Measurements from ENCODE around the gene AMPD3.

Gene AMPD3

DNA sequence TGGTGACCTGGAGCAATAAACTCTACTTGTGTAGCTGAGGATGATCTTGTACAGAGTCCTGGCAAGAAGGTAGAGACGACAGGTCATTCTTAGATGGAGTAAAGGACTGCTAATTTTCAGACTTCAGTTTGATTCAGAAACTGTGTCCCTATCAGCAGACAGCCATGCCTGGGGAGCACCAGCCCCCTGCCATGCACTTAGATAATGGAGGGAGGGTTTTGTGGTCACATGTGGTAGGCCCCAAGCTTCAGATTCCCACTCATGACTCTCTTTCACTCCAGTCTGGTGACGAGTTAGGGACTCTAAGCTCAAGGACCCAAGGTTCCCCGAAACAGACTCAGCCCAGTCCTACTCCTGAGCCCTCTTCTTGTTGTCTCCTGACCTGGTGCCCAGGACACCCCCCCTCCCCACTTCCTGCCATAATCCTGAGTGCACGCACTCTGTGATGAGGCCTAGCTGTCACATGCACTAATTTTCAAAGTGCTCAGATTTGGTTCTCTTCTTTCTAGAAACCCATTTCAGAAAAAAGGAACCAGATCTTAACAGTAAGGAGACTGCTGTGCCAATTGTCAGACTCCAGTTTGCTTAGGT is 10.2 kb upstream of the AMPD3 start:
- Histone ChIP-seq H3K27me3 (ENCODE audit: control insufficient read depth in 2 of 2, insufficient read depth in 2 of 2, low read length in 2 of 2) (no peaks in the 10 kb centered on the region), H3K27ac (ENCODE audit: low read depth in 2 of 2, low read length in 2 of 2) (peak overlapping the region in 1 of 2 donors; percentile 10), H3K9ac (ENCODE audit: low read depth in 1 of 2, low read length in 2 of 2) (no peak overlapping the region), H3K4me3 (ENCODE audit: low read length in 2 of 2) (no peak overlapping the region), H3K36me3 (ENCODE audit: control insufficient read depth in 2 of 2, insufficient read depth in 2 of 2, low read length in 2 of 2) (no peaks in the 10 kb centered on the region), H3K4me1 (ENCODE audit: control insufficient read depth in 2 of 2, insufficient read depth in 2 of 2, low read length in 2 of 2) (peaks cover 0 to 1% of the 10 kb centered on the region in 2 donors), H3K9me3 (ENCODE audit: control insufficient read depth in 2 of 2, low read length in 2 of 2) (no peaks in the 10 kb centered on the region)

- H3K9me3 ChIP-seq (ENCODE audit: control insufficient read depth in 2 of 2, low read length in 2 of 2): no peaks in the 10 kb centered on the region
- H3K4me3 ChIP-seq (ENCODE audit: low read length in 2 of 2): no peak overlapping the region
- no peaks in the 10 kb centered on the region for H3K36me3 ChIP-seq (ENCODE audit: control insufficient read depth in 2 of 2, insufficient read depth in 2 of 2, low read length in 2 of 2)
- H3K27ac ChIP-seq (ENCODE audit: low read depth in 2 of 2, low read length in 2 of 2): no peak overlapping the region
- H3K9ac ChIP-seq (ENCODE audit: low read depth in 1 of 2, low read length in 2 of 2): no peak overlapping the region
- H3K27me3 ChIP-seq (ENCODE audit: control insufficient read depth in 2 of 2, insufficient read depth in 2 of 2, low read length in 2 of 2): peaks cover 0 to 3% of the 10 kb centered on the region in 2 donors
- H3K4me1 ChIP-seq (ENCODE audit: control insufficient read depth in 2 of 2, insufficient read depth in 2 of 2, low read length in 2 of 2): peaks cover 5 to 20% of the 10 kb centered on the region in 2 donors
Measured at GRCh38 chr11:10447445-10447844, 7.6 kb upstream of the AMPD3 start.

GRCh38 chr11:10450462-10451425 is 4.3 kb upstream of the AMPD3 start:
- Histone ChIP-seq H3K27ac (ENCODE audit: low read depth in 2 of 2, low read length in 2 of 2) (peak overlapping the region; percentile 74 to 83), H3K9me3 (ENCODE audit: control insufficient read depth in 2 of 2, low read length in 2 of 2) (no peaks in the 10 kb centered on the region), H3K4me1 (ENCODE audit: control insufficient read depth in 2 of 2, insufficient read depth in 2 of 2, low read length in 2 of 2) (peaks cover 14 to 28% of the 10 kb centered on the region in 2 donors), H3K9ac (ENCODE audit: low read depth in 1 of 2, low read length in 2 of 2) (peak overlapping the region; percentile 76 to 87), H3K36me3 (ENCODE audit: control insufficient read depth in 2 of 2, insufficient read depth in 2 of 2, low read length in 2 of 2) (no peaks in the 10 kb centered on the region), H3K27me3 (ENCODE audit: control insufficient read depth in 2 of 2, insufficient read depth in 2 of 2, low read length in 2 of 2) (peaks cover 0 to 3% of the 10 kb centered on the region in 2 donors), H3K4me3 (ENCODE audit: low read length in 2 of 2) (peak overlapping the region; percentile 70 to 72)

DNA sequence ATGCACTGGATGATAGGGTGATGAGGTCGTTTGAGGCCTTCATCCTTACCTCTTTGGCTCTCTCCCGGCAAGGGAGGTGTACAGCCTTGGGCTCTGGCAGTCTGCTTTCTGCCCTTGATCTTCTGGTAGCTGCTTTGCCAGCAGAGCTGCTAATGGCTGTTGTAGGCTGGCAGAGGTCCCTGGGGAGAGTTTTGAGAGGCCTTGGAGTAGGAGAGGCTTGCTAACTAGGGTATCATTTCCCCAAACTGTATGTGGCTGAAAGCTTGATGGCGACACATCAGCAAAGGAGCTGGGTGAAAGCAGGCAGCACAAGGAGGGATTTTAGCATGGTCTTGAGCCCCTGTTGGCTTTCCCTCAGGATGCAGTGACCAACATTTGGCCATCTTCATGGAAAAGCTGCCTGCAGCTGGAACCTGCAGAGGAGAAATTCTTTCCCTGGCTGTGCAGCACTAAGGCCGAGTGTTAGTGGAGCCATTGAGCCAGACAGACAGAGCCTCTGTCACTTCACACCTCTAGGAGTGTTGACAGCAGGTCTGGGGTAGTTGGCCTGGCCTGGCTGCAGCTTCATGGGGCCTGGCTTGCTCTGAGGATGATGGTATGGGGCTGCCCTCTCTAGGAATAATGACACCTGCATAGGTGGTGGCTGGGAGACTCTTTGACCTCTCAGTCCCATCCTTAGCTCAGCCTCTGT is 3.5 kb upstream of the AMPD3 start:
- Histone ChIP-seq H3K27me3 (ENCODE audit: control insufficient read depth in 2 of 2, insufficient read depth in 2 of 2, low read length in 2 of 2) (peaks cover 0 to 3% of the 10 kb centered on the region in 2 donors), H3K36me3 (ENCODE audit: control insufficient read depth in 2 of 2, insufficient read depth in 2 of 2, low read length in 2 of 2) (no peaks in the 10 kb centered on the region), H3K9ac (ENCODE audit: low read depth in 1 of 2, low read length in 2 of 2) (peak overlapping the region; percentile 76 to 87), H3K9me3 (ENCODE audit: control insufficient read depth in 2 of 2, low read length in 2 of 2) (no peaks in the 10 kb centered on the region), H3K27ac (ENCODE audit: low read depth in 2 of 2, low read length in 2 of 2) (peak overlapping the region; percentile 74 to 83), H3K4me1 (ENCODE audit: control insufficient read depth in 2 of 2, insufficient read depth in 2 of 2, low read length in 2 of 2) (peaks cover 20 to 37% of the 10 kb centered on the region in 2 donors), H3K4me3 (ENCODE audit: low read length in 2 of 2) (peak overlapping the region; percentile 70 to 72)

GRCh38 chr11:10452211-10452767 is 2.8 kb upstream of the AMPD3 start:
- Histone ChIP-seq H3K9ac (ENCODE audit: low read depth in 1 of 2, low read length in 2 of 2) (no peak overlapping the region), H3K4me1 (ENCODE audit: control insufficient read depth in 2 of 2, insufficient read depth in 2 of 2, low read length in 2 of 2) (peaks cover 20 to 37% of the 10 kb centered on the region in 2 donors), H3K27ac (ENCODE audit: low read depth in 2 of 2, low read length in 2 of 2) (no peak overlapping the region)

GRCh38 chr11:10453261-10453660 is 1.8 kb upstream of the AMPD3 start:
- no peak overlapping the region for H3K9ac ChIP-seq (ENCODE audit: low read depth in 1 of 2, low read length in 2 of 2)
- H3K36me3 ChIP-seq (ENCODE audit: control insufficient read depth in 2 of 2, insufficient read depth in 2 of 2, low read length in 2 of 2): no peaks in the 10 kb centered on the region
- no peaks in the 10 kb centered on the region for H3K9me3 ChIP-seq (ENCODE audit: control insufficient read depth in 2 of 2, low read length in 2 of 2)
- no peak overlapping the region for H3K27ac ChIP-seq (ENCODE audit: low read depth in 2 of 2, low read length in 2 of 2)
- H3K27me3 ChIP-seq (ENCODE audit: control insufficient read depth in 2 of 2, insufficient read depth in 2 of 2, low read length in 2 of 2): peaks cover 0 to 3% of the 10 kb centered on the region in 2 donors
- H3K4me1 ChIP-seq (ENCODE audit: control insufficient read depth in 2 of 2, insufficient read depth in 2 of 2, low read length in 2 of 2): peaks cover 20 to 37% of the 10 kb centered on the region in 2 donors
- no peak overlapping the region for H3K4me3 ChIP-seq (ENCODE audit: low read length in 2 of 2)

More at GRCh38 chr11:10452211-10452767, 2.8 kb upstream of the AMPD3 start:
- Histone ChIP-seq H3K27me3 (ENCODE audit: control insufficient read depth in 2 of 2, insufficient read depth in 2 of 2, low read length in 2 of 2) (peaks cover 0 to 3% of the 10 kb centered on the region in 2 donors), H3K4me3 (ENCODE audit: low read length in 2 of 2) (no peak overlapping the region), H3K9me3 (ENCODE audit: control insufficient read depth in 2 of 2, low read length in 2 of 2) (no peaks in the 10 kb centered on the region), H3K36me3 (ENCODE audit: control insufficient read depth in 2 of 2, insufficient read depth in 2 of 2, low read length in 2 of 2) (no peaks in the 10 kb centered on the region)

- H3K27ac ChIP-seq (ENCODE audit: low read depth in 2 of 2, low read length in 2 of 2): peak overlapping the region; percentile 75 to 78
- H3K27me3 ChIP-seq (ENCODE audit: control insufficient read depth in 2 of 2, insufficient read depth in 2 of 2, low read length in 2 of 2): peaks cover 0 to 3% of the 10 kb centered on the region in 2 donors
- H3K9ac ChIP-seq (ENCODE audit: low read depth in 1 of 2, low read length in 2 of 2): peak overlapping the region; percentile 56 to 59
- peak overlapping the region; percentile 60 to 75 for H3K4me3 ChIP-seq (ENCODE audit: low read length in 2 of 2)
- H3K36me3 ChIP-seq (ENCODE audit: control insufficient read depth in 2 of 2, insufficient read depth in 2 of 2, low read length in 2 of 2): no peaks in the 10 kb centered on the region
- H3K9me3 ChIP-seq (ENCODE audit: control insufficient read depth in 2 of 2, low read length in 2 of 2): no peaks in the 10 kb centered on the region
- peaks cover 23 to 31% of the 10 kb centered on the region in 2 donors for H3K4me1 ChIP-seq (ENCODE audit: control insufficient read depth in 2 of 2, insufficient read depth in 2 of 2, low read length in 2 of 2)
Measured at GRCh38 chr11:10455637-10456487, 798 bp downstream of the AMPD3 start.

GRCh38 chr11:10456519-10456918 is 1.5 kb downstream of the AMPD3 start:
- H3K27ac ChIP-seq (ENCODE audit: low read depth in 2 of 2, low read length in 2 of 2): peak overlapping the region; percentile 75 to 78
- H3K27me3 ChIP-seq (ENCODE audit: control insufficient read depth in 2 of 2, insufficient read depth in 2 of 2, low read length in 2 of 2): peaks cover 0 to under 1% of the 10 kb centered on the region in 2 donors
- H3K4me1 ChIP-seq (ENCODE audit: control insufficient read depth in 2 of 2, insufficient read depth in 2 of 2, low read length in 2 of 2): peaks cover 18 to 25% of the 10 kb centered on the region in 2 donors
- H3K4me3 ChIP-seq (ENCODE audit: low read length in 2 of 2): peak overlapping the region; percentile 60 to 75
- no peaks in the 10 kb centered on the region for H3K9me3 ChIP-seq (ENCODE audit: control insufficient read depth in 2 of 2, low read length in 2 of 2)
- H3K36me3 ChIP-seq (ENCODE audit: control insufficient read depth in 2 of 2, insufficient read depth in 2 of 2, low read length in 2 of 2): peaks cover 1 to 3% of the 10 kb centered on the region in 2 donors
- H3K9ac ChIP-seq (ENCODE audit: low read depth in 1 of 2, low read length in 2 of 2): peak overlapping the region; percentile 56 to 59

DNA sequence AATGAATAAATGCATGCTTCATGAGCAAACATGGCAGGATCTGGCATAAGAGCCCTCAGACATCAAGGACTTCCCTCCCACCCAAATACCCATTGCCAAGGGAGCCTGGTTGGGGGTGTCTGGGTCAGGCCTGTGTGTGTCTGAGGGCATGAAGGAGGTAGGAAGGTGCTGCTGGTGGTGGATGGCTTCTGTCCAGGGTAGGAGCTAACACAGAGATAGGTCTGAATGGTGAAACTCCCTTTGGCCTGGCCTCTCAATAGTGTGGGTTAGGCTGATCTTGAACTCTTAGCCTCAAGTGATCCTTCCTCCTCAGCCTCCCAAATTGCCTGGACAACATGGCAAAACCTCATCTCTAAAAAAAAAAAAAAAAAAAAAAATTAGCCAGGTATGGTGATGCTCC is 2.8 kb downstream of the AMPD3 start:
- no peak overlapping the region for H3K27ac ChIP-seq (ENCODE audit: low read depth in 2 of 2, low read length in 2 of 2)
- peak overlapping the region; percentile 11 to 44 for H3K4me3 ChIP-seq (ENCODE audit: low read length in 2 of 2)

More for the DNA sequence above, 2.8 kb downstream of the AMPD3 start:
- Histone ChIP-seq H3K36me3 (ENCODE audit: control insufficient read depth in 2 of 2, insufficient read depth in 2 of 2, low read length in 2 of 2) (peaks cover 9 to 11% of the 10 kb centered on the region in 2 donors), H3K27me3 (ENCODE audit: control insufficient read depth in 2 of 2, insufficient read depth in 2 of 2, low read length in 2 of 2) (no peaks in the 10 kb centered on the region), H3K9ac (ENCODE audit: low read depth in 1 of 2, low read length in 2 of 2) (no peak overlapping the region), H3K4me1 (ENCODE audit: control insufficient read depth in 2 of 2, insufficient read depth in 2 of 2, low read length in 2 of 2) (peaks cover 16 to 18% of the 10 kb centered on the region in 2 donors), H3K9me3 (ENCODE audit: control insufficient read depth in 2 of 2, low read length in 2 of 2) (no peaks in the 10 kb centered on the region)
